ENCODE measurements around the gene LZTR1. TPM values are rescaled to one million over a fixed set of nuclear protein-coding genes. Genes with fewer than 3 reads are reported as not detected.

LZTR1 gene
- total and polyA plus RNA-seq, 8 donors = 43.0 to 71.9 (median 58.3) TPM

GRCh38 chr22:21041937-21042336 lies 59.8 kb downstream of the LZTR1 start:
- no peak overlapping the region for H3K4me3 ChIP-seq
- intact Hi-C loops (cut with DNase I) = no loop called here
- TF ChIP-seq, protein P1, sequence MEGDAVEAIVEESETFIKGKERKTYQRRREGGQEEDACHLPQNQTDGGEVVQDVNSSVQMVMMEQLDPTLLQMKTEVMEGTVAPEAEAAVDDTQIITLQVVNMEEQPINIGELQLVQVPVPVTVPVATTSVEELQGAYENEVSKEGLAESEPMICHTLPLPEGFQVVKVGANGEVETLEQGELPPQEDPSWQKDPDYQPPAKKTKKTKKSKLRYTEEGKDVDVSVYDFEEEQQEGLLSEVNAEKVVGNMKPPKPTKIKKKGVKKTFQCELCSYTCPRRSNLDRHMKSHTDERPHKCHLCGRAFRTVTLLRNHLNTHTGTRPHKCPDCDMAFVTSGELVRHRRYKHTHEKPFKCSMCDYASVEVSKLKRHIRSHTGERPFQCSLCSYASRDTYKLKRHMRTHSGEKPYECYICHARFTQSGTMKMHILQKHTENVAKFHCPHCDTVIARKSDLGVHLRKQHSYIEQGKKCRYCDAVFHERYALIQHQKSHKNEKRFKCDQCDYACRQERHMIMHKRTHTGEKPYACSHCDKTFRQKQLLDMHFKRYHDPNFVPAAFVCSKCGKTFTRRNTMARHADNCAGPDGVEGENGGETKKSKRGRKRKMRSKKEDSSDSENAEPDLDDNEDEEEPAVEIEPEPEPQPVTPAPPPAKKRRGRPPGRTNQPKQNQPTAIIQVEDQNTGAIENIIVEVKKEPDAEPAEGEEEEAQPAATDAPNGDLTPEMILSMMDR (IDR thresholded peaks at IDR 0.05) = no peak
- H3K36me3 ChIP-seq = no peaks in the 10 kb centered on the region
- no peak for ATAC-seq
- H3K9me3 ChIP-seq = no peaks in the 10 kb centered on the region
- no peak overlapping the region for H3K27ac ChIP-seq
- no peak for DNase-seq
- peaks cover 7 to 13% of the 10 kb centered on the region in 2 donors for H3K4me1 ChIP-seq
- H3K27me3 ChIP-seq = peaks cover 0 to 34% of the 10 kb centered on the region in 2 donors

GRCh38 chr22:21042978-21043859 lies 61.1 kb downstream of the LZTR1 start:
- H3K4me3 ChIP-seq = no peak overlapping the region
- intact Hi-C loops (cut with DNase I) = no loop called here
- no peaks in the 10 kb centered on the region for H3K36me3 ChIP-seq
- TF ChIP-seq, protein P1 (IDR thresholded peaks at IDR 0.05) = no peak
- peaks cover 0 to 34% of the 10 kb centered on the region in 2 donors for H3K27me3 ChIP-seq
- H3K9me3 ChIP-seq = no peaks in the 10 kb centered on the region
- DNase-seq (peak in 1 of 4 donors; percentile 20), ATAC-seq (no peak)
- H3K27ac ChIP-seq = no peak overlapping the region
- H3K4me1 ChIP-seq = peaks cover 7 to 13% of the 10 kb centered on the region in 2 donors

DNA sequence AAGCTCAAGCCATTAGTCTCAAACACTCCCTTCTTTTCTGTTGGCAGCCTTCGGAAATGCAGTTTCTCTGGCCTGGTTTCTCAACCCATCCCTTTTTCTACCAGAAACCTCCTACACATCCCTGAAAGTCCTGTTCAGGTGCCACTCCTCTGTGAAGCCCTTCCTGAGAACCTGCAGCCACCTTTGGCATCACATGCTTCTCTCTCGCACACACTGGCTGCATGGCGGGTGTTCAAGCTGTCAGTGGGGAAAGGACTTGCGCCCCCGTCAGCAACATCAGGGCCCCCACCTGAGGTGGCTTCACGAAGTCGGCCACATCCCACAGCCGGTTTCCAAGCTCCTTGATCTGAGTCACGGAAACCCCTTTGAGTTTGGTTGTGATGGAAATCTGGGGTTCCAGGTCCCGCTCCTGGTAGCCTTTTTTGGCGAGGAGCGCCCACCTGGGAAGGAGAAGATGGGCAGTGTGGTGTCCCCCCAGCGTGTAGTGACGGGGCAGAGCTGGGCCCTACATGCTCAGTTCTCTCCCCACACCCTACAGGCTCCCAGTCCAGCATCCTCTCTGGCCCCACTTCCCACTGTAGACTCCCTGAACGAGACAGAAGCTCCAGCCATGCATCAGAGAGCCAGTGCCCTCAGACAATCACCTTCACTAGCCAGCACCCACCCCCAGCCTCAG lies 61.9 kb downstream of the LZTR1 start:
- peak in 1 of 4 donors; percentile 25 for DNase-seq
- Histone ChIP-seq H3K4me3 (no peak overlapping the region), H3K9me3 (no peaks in the 10 kb centered on the region), H3K36me3 (no peaks in the 10 kb centered on the region), H3K27me3 (peaks cover 0 to 34% of the 10 kb centered on the region in 2 donors), H3K4me1 (peaks cover 7 to 13% of the 10 kb centered on the region in 2 donors), H3K27ac (no peak overlapping the region)
- intact Hi-C loops (cut with DNase I) = no loop called here
- ATAC-seq = no peak
- TF ChIP-seq, protein P1 (IDR thresholded peaks at IDR 0.05) = no peak

GRCh38 chr22:21044931-21045584 lies 63.0 kb downstream of the LZTR1 start:
- H3K36me3 ChIP-seq = no peaks in the 10 kb centered on the region
- H3K27ac ChIP-seq = peak overlapping the region in 1 of 2 donors; percentile 23
- TF ChIP-seq, protein P1 (IDR thresholded peaks at IDR 0.05) = no peak
- ATAC-seq (peak; percentile 17), DNase-seq (peak in 1 of 4 donors; percentile 51)
- peaks cover 7 to 13% of the 10 kb centered on the region in 2 donors for H3K4me1 ChIP-seq
- peaks cover 0 to 34% of the 10 kb centered on the region in 2 donors for H3K27me3 ChIP-seq
- peak overlapping the region; percentile 13 to 31 for H3K4me3 ChIP-seq
- no peaks in the 10 kb centered on the region for H3K9me3 ChIP-seq
- intact Hi-C loops (cut with DNase I) = no loop called here

All from left lung (tissue), 10 donors.